Calu3 (cell line): ENCODE measurements around the gene EPHA5. TPM values are rescaled to one million over a fixed set of nuclear protein-coding genes. Genes with fewer than 3 reads are reported as not detected.

Source experiments
- BruUV-seq: library from RNA; stranded (reverse); fragments of 400-500 nt; replicated peaks from 2 replicates; lab custom pipeline; 2021; lab: Mats Ljungman, UMichigan
- CTCF ChIA-PET: fragments of 300-600 bp; sonication (Branson Sonifier 250); formaldehyde crosslinking; loops from one replicate; lab custom pipeline; 2022; ENCODE audit warnings: antibody characterized with exemption; lab: Charles Lee
- DNase-seq: peaks from one replicate; pipeline ENCODE4 v3.0.0; 2022
- H3K27ac Mint-ChIP-seq: one replicate; pipeline ENCODE4 v1.8.0; 2022; ENCODE audit warnings: mixed read lengths; ENCODE audit not compliant: unreplicated experiment
- H3K27me3 Mint-ChIP-seq: one replicate; pipeline ENCODE4 v1.8.0; 2022; ENCODE audit warnings: mixed read lengths; ENCODE audit not compliant: unreplicated experiment
- H3K36me3 Mint-ChIP-seq: one replicate; pipeline ENCODE4 v1.8.0; 2022; ENCODE audit warnings: mild to moderate bottlenecking, moderate library complexity, mixed read lengths; ENCODE audit not compliant: insufficient read depth, unreplicated experiment
- H3K4me1 Mint-ChIP-seq: one replicate; pipeline ENCODE4 v1.8.0; 2022; ENCODE audit warnings: mild to moderate bottlenecking, low read depth, mixed read lengths; ENCODE audit not compliant: unreplicated experiment
- H3K4me3 Mint-ChIP-seq: one replicate; pipeline ENCODE4 v1.8.0; 2022; ENCODE audit warnings: mild to moderate bottlenecking, low read depth, moderate library complexity, mixed read lengths; ENCODE audit not compliant: unreplicated experiment
- H3K9me3 Mint-ChIP-seq: one replicate; pipeline ENCODE4 v1.8.0; 2022; ENCODE audit warnings: low read depth, mixed read lengths; ENCODE audit not compliant: unreplicated experiment
- intact Hi-C: fragments of 100-400 bp; cut with micrococcal nuclease; formaldehyde crosslinking; loops from one replicate; pipeline ENCODE4 v1.10.0; 2022; ENCODE audit not compliant: unreplicated experiment
- total RNA-seq: library from RNA; stranded (reverse); gene quantifications from 2 replicates; pipeline ENCODE4 v1.2.3, GENCODE V29; 2022
- TF ChIP-seq, protein P1 (sequence below): fragments of 200-600 bp; IDR thresholded peaks from one replicate; pipeline ENCODE4 v1.8.0; 2022; ENCODE audit warnings: antibody characterized with exemption; ENCODE audit not compliant: unreplicated experiment

Gene EPHA5
- total RNA-seq, 1 experiment from 2014 or later: not detected

GRCh38 chr4:65367306-65367705 lies 303.0 kb downstream of the EPHA5 start:
- intact Hi-C loops: no loop called here
- H3K9me3 Mint-ChIP-seq: peaks cover 3% of the 10 kb centered on the region
- H3K4me1 Mint-ChIP-seq: no peaks in the 10 kb centered on the region
- CTCF ChIA-PET: no interaction called here
- DNase-seq: no peak
- H3K27me3 Mint-ChIP-seq: no peaks in the 10 kb centered on the region
- H3K36me3 Mint-ChIP-seq: no peaks in the 10 kb centered on the region
- no peak overlapping the region for H3K27ac Mint-ChIP-seq
- H3K4me3 Mint-ChIP-seq: no peak overlapping the region
- no TSS peak for BruUV-seq
- TF ChIP-seq, protein P1, sequence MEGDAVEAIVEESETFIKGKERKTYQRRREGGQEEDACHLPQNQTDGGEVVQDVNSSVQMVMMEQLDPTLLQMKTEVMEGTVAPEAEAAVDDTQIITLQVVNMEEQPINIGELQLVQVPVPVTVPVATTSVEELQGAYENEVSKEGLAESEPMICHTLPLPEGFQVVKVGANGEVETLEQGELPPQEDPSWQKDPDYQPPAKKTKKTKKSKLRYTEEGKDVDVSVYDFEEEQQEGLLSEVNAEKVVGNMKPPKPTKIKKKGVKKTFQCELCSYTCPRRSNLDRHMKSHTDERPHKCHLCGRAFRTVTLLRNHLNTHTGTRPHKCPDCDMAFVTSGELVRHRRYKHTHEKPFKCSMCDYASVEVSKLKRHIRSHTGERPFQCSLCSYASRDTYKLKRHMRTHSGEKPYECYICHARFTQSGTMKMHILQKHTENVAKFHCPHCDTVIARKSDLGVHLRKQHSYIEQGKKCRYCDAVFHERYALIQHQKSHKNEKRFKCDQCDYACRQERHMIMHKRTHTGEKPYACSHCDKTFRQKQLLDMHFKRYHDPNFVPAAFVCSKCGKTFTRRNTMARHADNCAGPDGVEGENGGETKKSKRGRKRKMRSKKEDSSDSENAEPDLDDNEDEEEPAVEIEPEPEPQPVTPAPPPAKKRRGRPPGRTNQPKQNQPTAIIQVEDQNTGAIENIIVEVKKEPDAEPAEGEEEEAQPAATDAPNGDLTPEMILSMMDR: no peak

GRCh38 chr4:65358914-65359313 lies 311.4 kb downstream of the EPHA5 start:
- TF ChIP-seq, protein P1: no peak
- no peak for DNase-seq
- no peak overlapping the region for H3K27ac Mint-ChIP-seq
- CTCF ChIA-PET: no interaction called here
- no peaks in the 10 kb centered on the region for H3K4me1 Mint-ChIP-seq
- peaks cover 9% of the 10 kb centered on the region for H3K9me3 Mint-ChIP-seq
- no peak overlapping the region for H3K4me3 Mint-ChIP-seq
- intact Hi-C loops: no loop called here
- H3K27me3 Mint-ChIP-seq: no peaks in the 10 kb centered on the region
- BruUV-seq: no TSS peak
- no peaks in the 10 kb centered on the region for H3K36me3 Mint-ChIP-seq

DNA sequence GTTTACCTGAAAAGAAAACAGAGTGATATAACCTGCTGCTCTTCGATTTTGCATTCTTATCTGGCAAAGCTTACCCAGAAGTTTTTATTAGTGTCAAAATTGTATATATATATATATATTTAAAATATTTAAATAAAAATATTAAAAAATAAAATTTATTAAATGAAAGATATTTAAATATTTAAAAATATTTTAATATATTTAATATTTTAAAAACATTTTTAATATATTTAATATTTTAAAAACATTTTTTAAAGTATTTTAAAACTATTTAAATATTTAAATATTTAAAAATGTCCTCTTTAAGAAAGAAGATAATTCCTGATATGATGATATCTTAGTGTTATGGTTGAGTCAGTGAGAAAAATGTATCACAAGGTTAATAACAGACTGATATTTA lies 317.2 kb downstream of the EPHA5 start:
- H3K27me3 Mint-ChIP-seq: no peaks in the 10 kb centered on the region
- intact Hi-C loops: no loop called here

GRCh38 chr4:65344278-65344825 lies 325.9 kb downstream of the EPHA5 start:
- H3K4me1 Mint-ChIP-seq: no peaks in the 10 kb centered on the region
- CTCF ChIA-PET: no interaction called here
- H3K36me3 Mint-ChIP-seq: no peaks in the 10 kb centered on the region
- no peaks in the 10 kb centered on the region for H3K27me3 Mint-ChIP-seq
- no peak for DNase-seq
- peaks cover 3% of the 10 kb centered on the region for H3K9me3 Mint-ChIP-seq
- intact Hi-C loops: no loop called here
- no peak overlapping the region for H3K4me3 Mint-ChIP-seq
- no TSS peak for BruUV-seq
- no peak overlapping the region for H3K27ac Mint-ChIP-seq
- TF ChIP-seq, protein P1: no peak

More for the DNA sequence above, 317.2 kb downstream of the EPHA5 start:
- DNase-seq: no peak
- TF ChIP-seq, protein P1: no peak
- Mint-ChIP-seq H3K9me3 (peaks cover 5% of the 10 kb centered on the region), H3K4me1 (no peaks in the 10 kb centered on the region), H3K36me3 (no peaks in the 10 kb centered on the region), H3K4me3 (no peak overlapping the region), H3K27ac (no peak overlapping the region)
- BruUV-seq: no TSS peak
- CTCF ChIA-PET: no interaction called here
